CD14-positive monocyte (primary cell): ENCODE results near the gene DYSF. TPM values are rescaled to one million over a fixed set of nuclear protein-coding genes. Genes with fewer than 3 reads are reported as not detected.

ENCODE experiments used
- DNase-seq, 3 donors: peaks; one replicate each; pipeline ENCODE4 v3.0.0-alpha.2; 2011 to 2022
- H2AFZ ChIP-seq: 2 replicates; pipeline ENCODE4 v1.6.0; 2012; ENCODE audit warnings: mild to moderate bottlenecking, low read depth, low read length, inconsistent platforms; ENCODE audit not compliant: insufficient read depth, poor library complexity, severe bottlenecking
- H3K27ac ChIP-seq, 2 donors: 1 replicate in 1 of 2; 2 replicates in 1 of 2; pipeline ENCODE4 v1.5.1; 2012 to 2013; ENCODE audit warnings: low read length in 2 of 2, control low read depth in 1 of 2, inconsistent platforms in 1 of 2, low read depth in 1 of 2, mild to moderate bottlenecking in 1 of 2
- H3K27me3 ChIP-seq, 2 donors: one replicate each; pipeline versions ENCODE4 v1.6.0 to v1.6.1; 2011 to 2013; ENCODE audit warnings: low read length in 2 of 2; ENCODE audit not compliant: control insufficient read depth in 2 of 2, insufficient read depth in 2 of 2
- H3K36me3 ChIP-seq, 2 donors: replicated peaks in 1 of 2; 1 replicate in 1 of 2; 2 replicates in 1 of 2; pipeline versions ENCODE4 v1.5.1 to v1.6.1; 2012 to 2013; ENCODE audit warnings: low read length in 2 of 2, control low read depth in 1 of 2, inconsistent platforms in 1 of 2, mild to moderate bottlenecking in 1 of 2; ENCODE audit not compliant: insufficient read depth in 2 of 2, control insufficient read depth in 1 of 2
- H3K4me1 ChIP-seq, 2 donors: 1 replicate in 1 of 2; 2 replicates in 1 of 2; pipeline versions ENCODE4 v1.5.1 to v1.6.1; 2012 to 2013; ENCODE audit warnings: low read length in 2 of 2, control low read depth in 1 of 2, inconsistent platforms in 1 of 2, mild to moderate bottlenecking in 1 of 2, moderate library complexity in 1 of 2; ENCODE audit not compliant: insufficient read depth in 2 of 2, control insufficient read depth in 1 of 2
- H3K4me2 ChIP-seq: replicated peaks from 2 replicates; pipeline ENCODE3; 2012; ENCODE audit warnings: low read length, moderate library complexity, mild to moderate bottlenecking; ENCODE audit not compliant: poor library complexity, severe bottlenecking; ENCODE audit errors: extremely low read depth
- H3K4me3 ChIP-seq, 3 experiments: fragments of 200-600 bp in 1 of 3; sonication (generic) in 1 of 3; replicated peaks in 1 of 3; 1 replicate in 2 of 3; 2 replicates in 1 of 3; pipeline ENCODE4 v1.5.1; 2011 to 2013; ENCODE audit warnings: low read length in 3 of 3, mild to moderate bottlenecking in 3 of 3, control low read depth in 2 of 3, low read depth in 2 of 3, inconsistent platforms in 1 of 3, moderate library complexity in 1 of 3
- H3K79me2 ChIP-seq: 2 replicates; pipeline ENCODE4 v1.6.0; 2012; ENCODE audit warnings: mild to moderate bottlenecking, control low read depth, inconsistent platforms, low read length, moderate library complexity; ENCODE audit not compliant: insufficient read depth
- H3K9ac ChIP-seq: 2 replicates; pipeline ENCODE4 v1.6.0; 2017; ENCODE audit warnings: low read length, mild to moderate bottlenecking; ENCODE audit not compliant: insufficient read depth, poor library complexity, severe bottlenecking
- H3K9me3 ChIP-seq, 2 donors: replicated peaks in 1 of 2; 1 replicate in 1 of 2; 2 replicates in 1 of 2; pipeline versions ENCODE4 v1.5.1 to v1.6.1; 2012 to 2013; ENCODE audit warnings: low read length in 2 of 2, control low read depth in 1 of 2; ENCODE audit not compliant: control insufficient read depth in 1 of 2, insufficient read depth in 1 of 2
- H4K20me1 ChIP-seq: 2 replicates; pipeline ENCODE4 v1.6.0; 2012; ENCODE audit warnings: mild to moderate bottlenecking, low read length, control low read depth, moderate library complexity; ENCODE audit not compliant: insufficient read depth
- H3K27ac Mint-ChIP-seq, 7 donors: one replicate each; pipeline ENCODE4 v1.8.0; 2020; ENCODE audit warnings: mild to moderate bottlenecking in 7 of 7, mixed read lengths in 7 of 7, moderate library complexity in 6 of 7, inconsistent platforms in 2 of 7
- H3K27me3 Mint-ChIP-seq, 3 donors: one replicate each; pipeline ENCODE4 v1.8.0; 2021 to 2022; ENCODE audit warnings: low read depth in 3 of 3, mild to moderate bottlenecking in 3 of 3, mixed read lengths in 3 of 3, moderate library complexity in 3 of 3, inconsistent platforms in 1 of 3
- H3K36me3 Mint-ChIP-seq, 2 donors: one replicate each; pipeline ENCODE4 v1.8.0; 2020; ENCODE audit warnings: mixed read lengths in 2 of 2, inconsistent platforms in 1 of 2, mild to moderate bottlenecking in 1 of 2
- H3K4me1 Mint-ChIP-seq: one replicate; pipeline ENCODE4 v1.8.0; 2020; ENCODE audit warnings: mild to moderate bottlenecking, mixed read lengths
- H3K4me3 Mint-ChIP-seq, 2 donors: one replicate each; pipeline ENCODE4 v1.8.0; 2020; ENCODE audit warnings: mild to moderate bottlenecking in 2 of 2, mixed read lengths in 2 of 2, moderate library complexity in 1 of 2
- H3K9me3 Mint-ChIP-seq, 7 donors: one replicate each; pipeline ENCODE4 v1.8.0; 2020 to 2022; ENCODE audit warnings: mixed read lengths in 7 of 7, mild to moderate bottlenecking in 6 of 7, moderate library complexity in 6 of 7, inconsistent platforms in 2 of 7
- CTCF ChIP-seq: fragments of 200-600 bp; IDR thresholded peaks from one replicate; pipeline ENCODE4 v1.8.0; 2022; ENCODE audit warnings: antibody characterized with exemption, mild to moderate bottlenecking
- WGBS: methylation state at CpG from one replicate; pipeline ENCODE4 v1.1.5; 2013; ENCODE audit warnings: missing lambda C conversion rate; ENCODE audit not compliant: insufficient coverage; 5-methylcytosine and 5-hydroxymethylcytosine counted together
- intact Hi-C, 2 donors: fragments of 100-400 bp; cut with micrococcal nuclease; formaldehyde crosslinking; loops; one replicate each; pipeline versions ENCODE4 v1.15.0 to v1.15.1; 2023
- polyA plus RNA-seq, 3 donors: library from polyadenylated mRNA; depleted of rRNA in 1 of 3; unstranded in 2 of 3; stranded (reverse) in 1 of 3; fragments of 300-500 nt in 2 of 3; fragments of >200 nt in 1 of 3; fragmentation: Illumina TruSeq in 2 of 3; gene quantifications; 1 replicate in 2 of 3; 2 replicates in 1 of 3; pipeline ENCODE4 v1.2.3, GENCODE V29; 2012 to 2021

Gene DYSF
- polyA plus RNA-seq, 3 donors: 16.1 to 72.5 (median 31.2) TPM

DNA sequence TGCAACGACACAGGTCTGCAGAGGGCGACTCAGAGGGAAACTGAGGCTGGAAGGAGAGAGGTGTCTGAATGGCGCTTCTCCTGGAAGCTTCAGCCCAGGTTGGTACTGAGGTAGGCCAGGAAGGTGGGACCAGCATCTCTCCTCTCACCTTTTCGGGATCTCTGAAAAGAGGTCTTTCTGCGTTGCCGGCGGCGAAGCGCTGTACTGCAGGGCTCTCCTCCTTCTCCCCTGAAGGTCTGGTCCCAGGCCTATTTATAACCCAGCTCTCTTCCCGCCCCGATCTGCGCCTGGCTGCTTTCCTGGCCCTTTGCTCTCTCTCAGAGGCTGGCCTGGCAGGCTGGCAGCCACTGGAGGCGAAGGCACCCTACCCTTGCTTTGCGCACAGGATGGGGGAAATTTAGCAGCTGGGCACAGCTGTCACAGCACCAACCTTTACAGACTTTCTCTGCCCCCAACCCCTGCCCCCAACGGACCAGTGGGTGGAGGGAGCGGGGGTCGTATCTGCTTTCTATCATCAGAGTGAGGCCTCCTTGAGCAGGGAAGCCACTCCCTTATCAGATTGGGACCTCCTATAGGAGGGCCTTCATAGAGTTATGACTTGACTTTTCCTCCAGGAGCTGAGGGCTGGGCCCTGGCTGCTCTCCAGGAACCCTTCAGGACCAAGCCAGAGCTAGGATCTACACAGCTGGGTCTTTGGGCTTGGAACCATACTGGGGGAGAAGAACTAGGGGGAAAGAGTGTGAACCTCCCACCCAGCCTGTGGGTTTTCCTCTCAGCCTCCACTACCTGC is 1.1 kb downstream of the DYSF start:
- TF ChIP-seq CTCF: no peak
- Histone ChIP-seq H3K36me3 (peaks cover 15 to 29% of the 10 kb centered on the region in 2 donors), H3K79me2 (peaks cover 68% of the 10 kb centered on the region), H3K4me2 (peak overlapping the region; percentile 98), H3K4me3 (peak overlapping the region; percentile 76 to 96 (median 83)), H2AFZ (peak overlapping the region; percentile 85), H4K20me1 (peaks cover 50% of the 10 kb centered on the region), H3K9ac (peak overlapping the region; percentile 76), H3K9me3 (no peaks in the 10 kb centered on the region), H3K27me3 (no peaks in the 10 kb centered on the region), H3K4me1 (peaks cover 81 to 91% of the 10 kb centered on the region in 2 donors), H3K27ac (peak overlapping the region; percentile 69 to 76)
- peaks cover 0 to 2% (median 0%) of the 10 kb centered on the region in 7 donors for H3K9me3 Mint-ChIP-seq
- peaks cover 3 to 10% (median 10%) of the 10 kb centered on the region in 3 donors for H3K27me3 Mint-ChIP-seq
- peaks cover 26 to 44% of the 10 kb centered on the region in 2 donors for H3K36me3 Mint-ChIP-seq
- 53% methylated on average over 9 of the region's 17 CpGs for WGBS
- DNase-seq: no peak
- peaks cover 86% of the 10 kb centered on the region for H3K4me1 Mint-ChIP-seq
- H3K27ac Mint-ChIP-seq: peak overlapping the region; percentile 60 to 94 (median 83)
- peak overlapping the region; percentile 84 to 91 for H3K4me3 Mint-ChIP-seq
- intact Hi-C loops: no loop called here

DNA sequence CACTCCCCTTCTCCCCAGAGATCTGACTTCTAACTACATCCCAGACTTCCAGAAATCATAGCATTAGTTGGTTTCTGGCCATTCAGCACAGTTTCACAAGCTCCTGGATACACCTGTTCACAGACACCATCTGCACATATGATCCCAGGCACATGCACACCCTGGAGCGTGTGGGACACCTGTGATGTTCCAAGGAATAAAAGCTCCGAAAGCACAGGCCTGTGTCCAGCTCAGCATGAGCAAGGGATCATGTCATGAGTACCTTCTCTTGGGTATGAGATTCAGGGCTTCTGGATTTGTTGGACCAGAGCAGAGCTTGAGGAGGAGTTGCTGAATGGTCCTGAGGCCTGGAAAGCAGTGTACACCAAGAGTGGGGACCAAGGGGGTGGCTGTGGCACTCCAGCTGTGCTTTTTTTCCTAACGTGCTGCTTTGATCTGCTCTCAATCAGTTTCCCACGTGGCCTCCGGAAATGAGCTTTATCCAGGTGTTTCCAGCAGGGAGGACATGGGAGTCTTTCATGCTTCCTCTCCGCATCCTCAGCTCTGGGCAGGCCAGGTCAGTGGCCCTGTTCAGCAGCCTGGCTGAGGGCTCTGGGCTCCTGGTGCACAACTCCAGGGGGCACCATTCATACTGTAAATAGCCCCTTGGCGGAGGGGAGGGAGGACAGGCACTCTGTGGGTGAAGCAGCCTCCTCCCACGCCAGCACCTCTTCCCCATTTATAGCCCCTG is 1.8 kb downstream of the DYSF start:
- Histone ChIP-seq H2AFZ (no peak overlapping the region), H3K27me3 (no peaks in the 10 kb centered on the region), H3K4me1 (peaks cover 73 to 88% of the 10 kb centered on the region in 2 donors), H3K36me3 (peaks cover 19 to 36% of the 10 kb centered on the region in 2 donors), H3K4me2 (peak overlapping the region; percentile 98), H3K4me3 (peak overlapping the region; percentile 76 to 96 (median 83)), H4K20me1 (peaks cover 57% of the 10 kb centered on the region), H3K9ac (peak overlapping the region; percentile 76), H3K9me3 (no peaks in the 10 kb centered on the region), H3K79me2 (peaks cover 71% of the 10 kb centered on the region), H3K27ac (peak overlapping the region in 1 of 2 donors; percentile 76)
- WGBS: 72% methylated on average over 6 of the region's 8 CpGs
- intact Hi-C loops: no loop called here
- Mint-ChIP-seq H3K4me1 (peaks cover 85% of the 10 kb centered on the region), H3K9me3 (peaks cover 0 to 2% (median 0%) of the 10 kb centered on the region in 7 donors), H3K27ac (peak overlapping the region in 5 of 7 donors; percentile 39 to 90 (median 74)), H3K36me3 (peaks cover 34 to 49% of the 10 kb centered on the region in 2 donors), H3K27me3 (peaks cover 3 to 10% (median 10%) of the 10 kb centered on the region in 3 donors), H3K4me3 (peak overlapping the region; percentile 84 to 91)
- TF ChIP-seq CTCF: no peak
- DNase-seq: no peak
